OCI-LY7 (cell line): ENCODE data around the gene KLF13. TPM values are rescaled to one million over a fixed set of nuclear protein-coding genes. Genes with fewer than 3 reads are reported as not detected.

ENCODE experiments used
- BruUV-seq: library from RNA; stranded (reverse); fragments of 400-500 nt; replicated peaks from 2 replicates; lab custom pipeline; 2021; lab: Mats Ljungman, UMichigan
- CTCF ChIA-PET: fragments of 300-600 bp; sonication (Branson Sonifier 250); formaldehyde crosslinking; loops from one replicate; lab custom pipeline; 2022; ENCODE audit warnings: antibody characterized with exemption; ENCODE audit not compliant: unreplicated experiment; lab: Charles Lee
- POLR2A ChIA-PET: fragments of 300-600 bp; sonication (Branson Sonifier 250); formaldehyde crosslinking; loops from one replicate; lab custom pipeline; 2022; ENCODE audit warnings: antibody characterized with exemption; lab: Charles Lee
- DNase-seq: peaks from one replicate; pipeline ENCODE4 v3.0.0-alpha.2; 2015; ENCODE audit warnings: low spot score
- H2AFZ ChIP-seq: fragments of 200-600 bp; sonication (generic), shearing (Covaris generic); 2 replicates; pipeline ENCODE4 v1.6.1; 2014; ENCODE audit warnings: mild to moderate bottlenecking, antibody characterized with exemption, low read length, moderate library complexity
- H3K27ac ChIP-seq: fragments of 200-600 bp; sonication (generic); 2 replicates; pipeline ENCODE4 v1.5.1; 2014; ENCODE audit warnings: mixed run types, low read depth, mild to moderate bottlenecking, moderate library complexity, low read length, inconsistent platforms; ENCODE audit not compliant: poor library complexity, severe bottlenecking
- H3K36me3 ChIP-seq: fragments of 200-600 bp; sonication (generic); 2 replicates; pipeline ENCODE4 v1.6.1; 2014; ENCODE audit warnings: mild to moderate bottlenecking, antibody characterized with exemption, low read length, moderate library complexity, mixed read lengths; ENCODE audit not compliant: insufficient read depth
- H3K4me1 ChIP-seq: fragments of 200-600 bp; sonication (generic); 2 replicates; pipeline ENCODE4 v1.5.1; 2014; ENCODE audit warnings: mild to moderate bottlenecking, low read length; ENCODE audit not compliant: insufficient read depth, poor library complexity, severe bottlenecking
- H3K4me2 ChIP-seq: fragments of 200-600 bp; sonication (generic); 2 replicates; pipeline ENCODE4 v1.6.1; 2014; ENCODE audit warnings: mild to moderate bottlenecking, low read length
- H3K4me3 ChIP-seq: fragments of 200-600 bp; sonication (generic); 2 replicates; pipeline ENCODE4 v1.5.1; 2014; ENCODE audit warnings: mild to moderate bottlenecking, low read depth, low read length; ENCODE audit not compliant: poor library complexity, severe bottlenecking
- H3K79me2 ChIP-seq: fragments of 200-600 bp; sonication (generic); 2 replicates; pipeline ENCODE4 v1.6.1; 2016; ENCODE audit warnings: low read depth, mild to moderate bottlenecking, low read length, moderate library complexity, mixed read lengths; ENCODE audit not compliant: insufficient read depth
- H3K9me2 ChIP-seq: fragments of 200-600 bp; sonication (generic); 2 replicates; pipeline ENCODE4 v1.6.1; 2016; ENCODE audit warnings: mild to moderate bottlenecking, low read length, mixed read lengths; ENCODE audit not compliant: insufficient read depth
- H3K9me3 ChIP-seq: fragments of 200-600 bp; sonication (generic); 2 replicates; pipeline ENCODE4 v1.6.1; 2014; ENCODE audit warnings: mild to moderate bottlenecking, mixed run types, low read length, mixed read lengths
- H4K20me1 ChIP-seq: fragments of 200-600 bp; sonication (generic); 2 replicates; pipeline ENCODE4 v1.6.1; 2014; ENCODE audit warnings: mild to moderate bottlenecking, antibody characterized with exemption, low read length, moderate library complexity, mixed read lengths; ENCODE audit not compliant: insufficient read depth
- EZH2phosphoT487 ChIP-seq: fragments of 200-600 bp; sonication (generic); IDR thresholded peaks from 2 replicates; pipeline ENCODE4 v1.6.1; 2018; ENCODE audit warnings: low read depth, borderline replicate concordance, mild to moderate bottlenecking, mixed run types, antibody characterized with exemption, low read length, moderate library complexity, mixed read lengths
- intact Hi-C: fragments of 100-400 bp; cut with micrococcal nuclease; formaldehyde crosslinking; loops from one replicate; pipeline ENCODE4 v1.10.0; 2022; ENCODE audit not compliant: unreplicated experiment
- total RNA-seq, 2 experiments: library from RNA; depleted of rRNA in 1 of 2; stranded (reverse); fragments of >200 nt in 1 of 2; shearing (Covaris generic) in 1 of 2; gene quantifications; 2 replicates each; pipeline ENCODE4 v1.2.3, GENCODE V29; 2014 to 2022
- TF ChIP-seq, protein P1 (sequence below): fragments of 200-600 bp; sonication (generic); conservative IDR thresholded peaks from 2 replicates; pipeline ENCODE4 v1.5.1; 2014; ENCODE audit warnings: mild to moderate bottlenecking, antibody characterized with exemption, low read length, moderate library complexity, mixed read lengths

Gene KLF13
- total RNA-seq, 2 experiments from 2014 or later, result 63.2 to 64.6 TPM

DNA sequence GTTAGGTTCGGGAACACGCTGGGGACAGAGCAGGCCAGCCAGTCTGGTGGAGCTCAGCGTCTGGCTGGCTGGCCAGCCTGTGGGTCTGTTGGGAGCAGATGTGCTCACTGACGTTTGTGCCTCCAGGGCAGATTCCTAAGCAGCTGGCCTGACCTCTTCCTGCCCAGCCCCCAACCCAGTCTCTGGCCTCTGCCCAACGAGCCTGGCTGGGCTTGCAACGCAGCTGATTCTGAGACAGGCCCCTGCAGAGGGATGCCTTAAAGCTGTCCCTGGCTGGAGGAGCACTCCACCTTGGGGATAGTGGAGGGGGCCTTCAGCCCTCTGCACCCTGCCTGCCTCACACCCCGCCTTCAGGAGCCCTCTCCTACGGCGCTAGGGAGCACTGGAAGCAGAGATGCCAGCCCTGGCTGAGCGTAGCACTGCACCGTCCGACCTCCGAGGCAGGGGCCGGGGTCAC, 46.0 kb downstream of the KLF13 start:
- POLR2A ChIA-PET, result no interaction called here

DNA sequence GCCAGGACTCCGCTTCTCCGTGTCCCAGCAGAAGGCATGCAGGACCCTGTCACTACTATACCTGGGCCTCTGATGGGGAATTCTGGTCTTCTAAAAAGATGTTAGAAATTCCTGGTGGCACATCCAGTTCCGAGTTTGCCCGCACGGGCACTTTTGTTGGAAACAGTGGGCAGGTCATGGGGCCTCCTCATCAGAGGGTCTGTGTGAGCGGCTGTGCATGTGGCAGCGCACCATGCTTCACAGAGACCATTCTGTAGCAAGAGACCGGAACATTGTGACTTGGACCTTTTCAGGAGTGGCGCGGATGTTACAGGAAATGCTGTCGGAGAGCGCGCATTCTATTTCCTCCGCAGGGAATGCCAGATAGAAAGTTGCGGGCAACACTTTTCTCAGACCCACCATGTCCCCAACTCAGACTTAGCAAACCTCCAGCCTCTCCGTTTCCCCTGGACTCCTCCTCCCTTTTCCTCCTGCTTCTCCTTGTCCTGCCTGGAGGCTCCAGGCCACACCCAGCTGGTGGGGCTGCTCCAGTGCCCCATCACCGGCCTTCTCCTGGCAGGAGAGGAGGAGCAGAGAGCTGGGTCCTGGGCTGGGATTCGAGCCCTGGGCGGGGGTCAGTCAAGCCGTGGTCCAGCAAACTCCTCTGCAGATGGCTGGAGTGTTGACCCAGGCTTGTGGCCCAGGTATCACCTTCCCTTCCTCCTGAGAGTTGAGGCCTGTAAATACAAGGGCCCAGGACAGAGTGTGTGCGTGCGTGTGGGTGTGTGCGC, 46.6 kb downstream of the KLF13 start:
- H3K36me3 ChIP-seq, result peaks cover 77% of the 10 kb centered on the region
- POLR2A ChIA-PET, result no interaction called here

More for the DNA sequence above, 46.0 kb downstream of the KLF13 start:
- no peak overlapping the region for H3K4me2 ChIP-seq
- H3K79me2 ChIP-seq, result peaks cover 40% of the 10 kb centered on the region
- H2AFZ ChIP-seq, result no peak overlapping the region
- TF ChIP-seq, protein P1, sequence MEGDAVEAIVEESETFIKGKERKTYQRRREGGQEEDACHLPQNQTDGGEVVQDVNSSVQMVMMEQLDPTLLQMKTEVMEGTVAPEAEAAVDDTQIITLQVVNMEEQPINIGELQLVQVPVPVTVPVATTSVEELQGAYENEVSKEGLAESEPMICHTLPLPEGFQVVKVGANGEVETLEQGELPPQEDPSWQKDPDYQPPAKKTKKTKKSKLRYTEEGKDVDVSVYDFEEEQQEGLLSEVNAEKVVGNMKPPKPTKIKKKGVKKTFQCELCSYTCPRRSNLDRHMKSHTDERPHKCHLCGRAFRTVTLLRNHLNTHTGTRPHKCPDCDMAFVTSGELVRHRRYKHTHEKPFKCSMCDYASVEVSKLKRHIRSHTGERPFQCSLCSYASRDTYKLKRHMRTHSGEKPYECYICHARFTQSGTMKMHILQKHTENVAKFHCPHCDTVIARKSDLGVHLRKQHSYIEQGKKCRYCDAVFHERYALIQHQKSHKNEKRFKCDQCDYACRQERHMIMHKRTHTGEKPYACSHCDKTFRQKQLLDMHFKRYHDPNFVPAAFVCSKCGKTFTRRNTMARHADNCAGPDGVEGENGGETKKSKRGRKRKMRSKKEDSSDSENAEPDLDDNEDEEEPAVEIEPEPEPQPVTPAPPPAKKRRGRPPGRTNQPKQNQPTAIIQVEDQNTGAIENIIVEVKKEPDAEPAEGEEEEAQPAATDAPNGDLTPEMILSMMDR, result no peak
- H4K20me1 ChIP-seq, result peaks cover 3% of the 10 kb centered on the region; the same call in 1 of the 2 replicates
- CTCF ChIA-PET, result no interaction called here
- DNase-seq, result no peak
- peaks cover 10% of the 10 kb centered on the region for H3K9me3 ChIP-seq
- intact Hi-C loops, result no loop called here
- H3K9me2 ChIP-seq, result no peaks in the 10 kb centered on the region
- peaks cover 30% of the 10 kb centered on the region for H3K4me1 ChIP-seq
- H3K4me3 ChIP-seq, result no peak overlapping the region
- peaks cover 76% of the 10 kb centered on the region for H3K36me3 ChIP-seq
- no TSS peak for BruUV-seq
- no peak overlapping the region for H3K27ac ChIP-seq

DNA sequence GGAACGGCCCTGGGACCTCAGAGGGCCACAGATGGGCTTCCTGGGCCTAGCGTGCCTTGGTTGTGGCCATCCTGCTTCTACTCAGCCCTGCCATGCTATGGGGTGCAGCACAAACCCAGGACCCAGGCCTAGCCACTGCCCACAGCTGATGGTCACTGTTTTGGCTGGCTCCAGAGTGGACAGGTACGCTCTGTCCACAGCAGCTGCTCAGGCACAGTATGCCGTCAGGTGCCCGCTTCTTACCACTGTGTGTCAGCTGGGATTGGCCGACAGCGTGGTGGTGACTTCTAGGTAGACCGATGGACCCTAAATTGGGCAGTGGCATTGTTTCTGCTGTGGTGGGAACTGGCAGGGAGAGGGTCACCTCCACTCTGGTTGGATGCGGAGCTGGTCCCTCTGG, 47.3 kb downstream of the KLF13 start:
- intact Hi-C loops, result no loop called here
- TF ChIP-seq, protein P1, result no peak
- no peak for TF ChIP-seq EZH2phosphoT487
- no peak overlapping the region for H3K27ac ChIP-seq
- peaks cover 7% of the 10 kb centered on the region for H3K9me3 ChIP-seq
- peaks cover 18% of the 10 kb centered on the region for H3K4me1 ChIP-seq
- no TSS peak for BruUV-seq
- H3K4me2 ChIP-seq, result no peak overlapping the region
- CTCF ChIA-PET, result no interaction called here
- H3K4me3 ChIP-seq, result no peak overlapping the region
- H2AFZ ChIP-seq, result no peak overlapping the region
- no peak for DNase-seq
- H3K36me3 ChIP-seq, result peaks cover 77% of the 10 kb centered on the region
- no peaks in the 10 kb centered on the region for H3K9me2 ChIP-seq
- H4K20me1 ChIP-seq, result no peaks in the 10 kb centered on the region
- H3K79me2 ChIP-seq, result peaks cover 27% of the 10 kb centered on the region
- POLR2A ChIA-PET, result interaction anchor here (0.6 kb wide), 1 partner anchor 144 kb away, joined by 3 read pairs; no protein-coding TSS in a partner anchor

More for the DNA sequence above, 46.6 kb downstream of the KLF13 start:
- H3K4me1 ChIP-seq, result peaks cover 24% of the 10 kb centered on the region
- TF ChIP-seq, protein P1, result no peak
- no peak for TF ChIP-seq EZH2phosphoT487
- H3K4me3 ChIP-seq, result no peak overlapping the region
- H3K27ac ChIP-seq, result no peak overlapping the region
- H3K79me2 ChIP-seq, result peaks cover 34% of the 10 kb centered on the region
- peaks cover 10% of the 10 kb centered on the region for H3K9me3 ChIP-seq
- intact Hi-C loops, result no loop called here
- H2AFZ ChIP-seq, result no peak overlapping the region
- DNase-seq, result no peak
- BruUV-seq, result no TSS peak
- CTCF ChIA-PET, result no interaction called here
- no peaks in the 10 kb centered on the region for H3K9me2 ChIP-seq
- no peaks in the 10 kb centered on the region for H4K20me1 ChIP-seq
- no peak overlapping the region for H3K4me2 ChIP-seq
